Lung microvascular endothelial cell (primary cell): ENCODE measurements around the gene BCL7C. TPM values are rescaled to one million over a fixed set of nuclear protein-coding genes. Genes with fewer than 3 reads are reported as not detected.
A peak's percentile ranks its signal among the peaks of the same experiment; 100 is the strongest.
"Not testable (repeated sequence)": the region's sequence is repeated elsewhere in the genome, so short reads cannot be mapped to it uniquely, and the experiment has no call there.

Source experiments
- DNase-seq, 2 donors: peaks; one replicate each; pipeline versions ENCODE4 v3.0.0 to v3.0.0-alpha.2; 2010; ENCODE audit warnings: low read depth in 2 of 2
- total RNA-seq: library from RNA; depleted of rRNA; stranded (reverse); fragments of >200 nt; gene quantifications from 2 replicates; pipeline ENCODE4 v1.2.1, GENCODE V29; 2014

Gene BCL7C
- total RNA-seq, 1 donor from 2014 or later = 72.0 TPM

DNA sequence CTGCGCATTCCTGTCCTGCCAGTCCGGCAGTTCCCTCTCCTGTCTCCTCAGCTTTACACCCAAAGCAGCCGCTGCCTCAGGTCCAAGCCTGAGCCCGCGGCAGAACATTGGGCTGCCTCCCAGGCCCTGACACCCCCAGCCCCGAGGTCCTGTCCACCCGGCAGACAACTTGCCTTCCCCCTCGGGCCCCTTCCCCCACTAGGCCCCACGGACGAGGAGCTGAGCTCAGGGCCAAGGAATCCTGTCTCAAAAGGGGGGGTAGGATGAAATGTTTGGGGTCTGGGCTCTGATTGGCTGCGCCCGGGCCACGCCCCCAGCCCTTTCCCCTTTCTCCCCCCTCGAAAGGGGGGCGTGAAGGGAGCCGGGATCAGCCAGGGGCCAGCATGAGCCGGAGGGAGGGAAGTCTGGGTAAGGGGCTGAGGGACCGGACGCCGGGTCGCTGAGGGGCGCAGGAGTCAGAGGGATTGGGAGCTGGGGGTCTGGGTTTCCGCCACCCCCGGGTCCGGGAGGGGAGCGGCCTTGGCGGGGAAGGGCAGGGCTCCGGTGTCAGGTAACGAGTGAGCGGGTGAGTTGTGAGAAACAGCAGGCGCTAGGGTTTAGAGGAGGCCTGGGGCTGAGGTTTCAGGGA lies 2.5 kb upstream of the BCL7C start, which contains the start of gene CTF1:
Gene CTF1, plus strand, starts transcription at position 354 of the 628 bp plus-strand sequence. Its CDS starts 30 bp downstream, at position 384.
- peak; percentile 22 to 44 for DNase-seq

DNA sequence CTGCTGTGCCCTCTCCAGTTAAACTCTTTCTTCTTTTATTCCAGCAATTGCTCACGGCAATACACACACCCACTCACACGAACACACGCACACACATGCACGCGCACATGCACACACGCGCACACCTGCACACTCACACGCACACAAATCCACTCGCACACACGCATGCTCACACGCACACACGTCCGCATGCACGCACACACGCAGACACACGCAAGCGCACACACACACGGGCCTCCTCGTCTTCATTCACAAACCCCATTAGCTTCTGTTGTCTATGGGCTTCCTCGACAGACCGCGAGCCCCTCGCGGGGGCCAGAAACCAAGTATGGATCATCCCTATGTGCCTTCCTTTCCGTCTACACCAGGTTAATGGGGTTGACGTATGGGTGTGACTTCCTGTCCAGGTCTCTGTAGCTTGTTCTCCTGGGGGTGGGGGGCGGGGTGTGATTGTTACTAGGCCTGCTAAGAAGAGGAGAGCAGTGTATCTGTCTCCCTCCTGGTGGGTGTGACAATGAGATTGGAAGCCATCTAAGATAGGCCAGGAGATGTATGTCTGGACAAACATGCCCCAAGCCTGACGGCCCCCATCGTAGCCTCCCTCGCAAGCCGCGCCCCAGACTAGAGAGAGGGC lies 1.9 kb upstream of the BCL7C start:
- DNase-seq = no peak

DNA sequence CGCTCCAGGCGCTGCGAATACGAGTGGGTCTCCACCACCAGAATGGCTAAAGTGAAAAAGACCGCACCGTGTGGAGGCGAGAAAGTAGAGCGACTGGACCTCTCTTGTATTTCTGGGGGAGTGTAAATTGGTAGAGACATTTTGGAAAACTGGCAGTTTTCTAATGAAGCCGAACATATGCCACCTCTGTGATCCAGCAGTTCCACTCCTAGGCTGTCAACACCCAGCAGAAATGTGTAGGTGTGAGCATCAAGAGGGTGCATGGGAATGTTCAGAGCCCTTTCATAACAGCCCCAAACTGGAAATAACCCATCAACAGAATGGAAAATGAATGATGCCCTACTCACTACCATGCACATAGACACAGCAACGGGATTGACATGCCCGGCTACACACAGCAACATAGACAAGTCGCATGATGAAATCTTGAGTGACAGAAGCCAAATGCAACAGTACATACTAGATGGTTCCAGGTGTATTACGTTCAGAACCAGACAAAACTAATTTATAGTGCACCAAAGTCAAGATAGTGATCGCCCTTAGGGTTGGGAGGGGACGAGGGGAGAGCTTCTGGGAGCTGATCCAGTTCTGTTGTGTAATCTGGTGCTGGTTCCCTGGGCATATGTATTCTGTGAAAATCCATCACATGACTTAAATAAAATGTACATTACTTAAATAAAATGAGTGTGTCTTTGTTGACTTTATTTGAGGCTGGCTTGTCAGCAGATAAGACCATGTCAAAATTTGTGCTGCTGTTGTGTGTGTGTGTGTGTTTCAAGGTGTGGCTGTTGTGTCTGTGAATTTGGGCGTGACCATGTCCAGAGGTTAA lies 877 bp upstream of the BCL7C start:
- no peak for DNase-seq

DNA sequence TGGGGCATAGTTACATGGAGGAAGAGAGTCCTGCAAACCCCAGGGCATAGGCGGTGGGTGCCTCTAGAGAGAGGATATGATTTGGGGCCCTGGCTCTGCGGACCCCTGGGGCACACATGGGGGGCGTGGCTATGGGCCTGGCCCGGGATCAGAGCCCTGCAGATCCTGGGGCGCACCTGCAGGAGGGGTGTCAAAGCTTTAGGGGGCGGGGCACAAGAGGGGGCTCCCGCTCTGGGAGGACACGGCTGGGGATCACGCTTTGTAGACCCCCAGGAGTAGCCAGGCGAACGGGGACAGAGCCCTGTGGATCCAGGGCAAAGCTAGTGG lies 497 bp downstream of the BCL7C start:
- DNase-seq = no peak

DNA sequence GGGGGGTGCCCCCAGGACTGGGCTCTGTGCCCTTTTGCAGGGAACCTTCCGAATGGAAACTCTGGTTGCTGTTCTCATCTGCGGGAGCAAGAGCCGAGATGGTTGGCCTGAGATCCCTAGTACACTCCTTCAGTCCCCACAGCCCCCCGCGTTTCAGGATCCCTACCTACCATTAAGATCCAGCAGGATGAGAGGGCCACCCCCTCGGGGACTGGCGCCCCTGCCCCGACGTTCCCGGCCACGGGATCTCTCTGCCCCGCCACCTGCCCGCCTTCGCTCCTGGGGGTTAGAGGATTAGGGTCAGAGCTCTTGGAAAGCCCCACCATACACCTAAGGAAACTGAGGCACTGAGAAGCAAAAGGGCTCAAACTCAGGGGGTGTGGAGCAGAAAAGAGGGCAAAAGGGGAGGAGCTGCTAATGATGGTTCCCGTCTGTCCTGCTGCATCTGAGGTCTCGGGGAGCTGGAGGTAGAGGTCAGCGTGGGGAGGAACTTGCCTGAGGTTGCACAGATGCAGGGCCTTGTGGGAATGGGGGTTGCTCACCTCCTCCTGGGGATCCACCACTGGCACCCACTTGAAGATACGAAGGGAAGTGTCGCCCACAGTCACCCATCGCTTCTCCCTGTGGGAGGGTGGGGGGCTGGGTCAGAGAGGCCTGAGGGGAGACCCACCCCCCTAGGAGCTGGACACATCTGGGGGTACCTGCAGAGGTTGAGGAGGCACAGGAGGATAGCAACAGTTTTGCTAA lies 1.0 kb downstream of the BCL7C start:
- no peak for DNase-seq

DNA sequence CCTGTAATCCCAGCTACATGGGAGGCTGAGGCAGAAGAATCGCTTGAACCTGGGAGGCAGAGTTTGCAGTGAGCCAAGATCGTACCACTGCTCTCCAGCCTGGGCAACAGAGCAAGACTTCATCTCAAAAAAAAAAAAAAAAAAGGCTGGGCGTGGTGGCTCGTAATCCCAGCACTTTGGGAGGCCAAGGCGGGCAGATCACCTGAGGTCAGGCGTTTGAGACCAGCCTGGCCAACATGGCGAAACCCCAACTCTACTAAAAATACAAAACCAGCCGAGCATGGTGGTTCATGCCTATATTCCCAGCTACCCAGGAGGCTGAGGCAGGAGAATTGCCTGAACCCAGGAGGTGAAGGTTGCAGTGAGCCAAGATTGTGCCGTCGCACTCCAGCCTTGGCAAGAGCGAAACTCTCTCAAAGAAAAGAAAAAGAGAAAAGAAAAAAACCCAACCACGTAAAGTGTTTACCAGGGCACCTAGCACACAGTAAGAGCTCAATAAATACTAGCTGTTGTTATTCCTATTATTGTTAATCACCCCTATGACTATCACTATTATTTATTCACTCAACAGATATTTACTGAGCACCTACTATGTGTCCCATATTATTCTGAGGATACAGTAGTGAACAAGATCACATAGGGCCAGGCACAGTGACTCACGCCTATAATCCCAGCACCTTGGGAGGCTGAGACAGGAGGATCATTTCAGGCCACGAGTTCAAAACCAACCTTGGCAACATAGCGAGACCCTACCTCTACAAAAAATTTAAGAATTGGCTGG lies 2.6 kb downstream of the BCL7C start:
- not testable (repeated sequence) for DNase-seq

DNA sequence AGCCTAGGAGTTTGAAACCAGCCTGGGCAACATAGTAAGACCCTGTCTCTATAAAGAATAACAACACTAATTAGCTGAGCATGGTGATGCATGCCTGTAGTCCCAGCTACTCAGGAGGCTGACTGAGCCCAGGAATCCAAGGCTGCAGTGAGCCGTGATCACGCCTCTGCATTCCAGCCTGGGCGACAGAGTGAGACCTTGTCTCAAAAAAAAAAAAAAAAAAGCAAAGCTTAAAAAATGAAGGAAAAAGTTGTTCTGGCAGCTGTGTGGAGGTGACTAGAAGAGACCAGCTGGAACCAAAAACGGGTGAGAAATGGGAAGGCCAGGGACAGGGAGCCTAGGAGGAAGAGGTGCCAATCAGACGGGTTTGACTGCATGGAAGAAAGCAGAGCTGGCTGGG lies 4.2 kb downstream of the BCL7C start:
- no peak for DNase-seq

DNA sequence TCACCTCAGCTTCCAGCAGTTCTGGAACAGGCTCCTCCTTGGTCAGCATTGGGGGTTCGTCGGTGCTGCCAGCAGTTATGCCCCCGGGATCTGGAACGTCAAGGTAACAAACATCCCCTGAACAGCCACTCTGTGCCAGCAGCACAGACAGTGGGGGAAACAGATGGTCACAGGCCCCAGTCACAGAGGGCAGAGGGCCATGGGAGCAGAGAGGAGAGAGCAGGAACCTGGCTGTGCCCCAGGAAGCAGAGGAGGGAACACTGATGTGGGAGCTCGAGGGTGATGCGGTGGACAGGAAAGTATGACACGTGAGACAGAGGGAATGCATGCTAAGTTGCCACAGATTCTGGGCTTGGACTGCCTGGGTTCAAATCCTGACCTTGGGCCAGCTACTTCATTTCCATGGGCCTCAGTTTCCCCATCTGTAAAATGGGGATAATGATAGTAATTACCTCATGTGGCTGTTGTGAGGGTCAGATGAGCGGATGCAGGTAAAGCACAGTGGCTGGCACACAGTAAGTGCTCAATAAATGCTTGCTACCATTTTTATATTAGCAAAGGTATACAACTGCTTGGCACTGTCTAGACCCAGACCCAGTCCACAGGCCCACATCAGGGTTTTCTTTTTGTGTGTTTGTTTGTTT lies 4.9 kb downstream of the BCL7C start:
- DNase-seq = peak in 1 of 2 donors; percentile 96

DNA sequence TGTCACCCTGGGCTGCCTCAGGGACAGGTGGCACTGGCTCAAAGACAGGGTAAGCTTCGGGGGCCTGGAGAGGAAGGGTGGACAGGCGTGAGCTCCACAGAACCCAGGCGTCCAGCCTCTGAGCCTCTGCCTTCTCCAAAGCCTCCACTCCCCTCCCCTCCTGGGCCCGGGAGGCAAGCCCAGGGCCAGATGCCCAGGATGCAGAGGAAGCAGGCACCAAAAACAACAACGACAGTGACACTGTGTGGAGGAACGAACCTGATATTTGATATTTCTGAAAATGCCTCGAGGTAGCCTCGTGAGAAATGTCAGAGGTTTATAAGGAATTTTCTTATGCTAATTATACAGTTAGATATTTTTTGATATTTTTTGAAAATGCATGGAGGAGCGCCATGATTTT lies 6.0 kb downstream of the BCL7C start:
- DNase-seq = no peak

DNA sequence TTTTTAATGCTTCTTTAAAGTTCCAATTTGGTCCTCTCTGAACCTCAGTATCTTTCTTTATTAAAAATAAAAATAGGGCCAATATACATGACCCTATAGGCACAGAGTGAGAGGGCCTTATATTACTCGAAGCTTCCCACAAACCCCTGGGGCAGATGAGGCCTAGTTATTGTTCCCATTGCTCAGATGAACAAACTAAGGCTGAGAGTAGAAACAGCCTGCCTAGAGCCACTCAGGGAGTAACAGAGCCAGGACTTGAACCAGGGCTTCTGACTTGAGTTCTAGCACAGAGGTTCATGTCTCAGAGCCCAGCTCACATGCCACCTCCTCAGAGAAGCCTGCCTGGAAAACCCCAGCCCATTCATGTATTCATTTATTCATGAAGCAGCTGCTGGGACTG lies 7.7 kb downstream of the BCL7C start:
- no peak for DNase-seq

DNA sequence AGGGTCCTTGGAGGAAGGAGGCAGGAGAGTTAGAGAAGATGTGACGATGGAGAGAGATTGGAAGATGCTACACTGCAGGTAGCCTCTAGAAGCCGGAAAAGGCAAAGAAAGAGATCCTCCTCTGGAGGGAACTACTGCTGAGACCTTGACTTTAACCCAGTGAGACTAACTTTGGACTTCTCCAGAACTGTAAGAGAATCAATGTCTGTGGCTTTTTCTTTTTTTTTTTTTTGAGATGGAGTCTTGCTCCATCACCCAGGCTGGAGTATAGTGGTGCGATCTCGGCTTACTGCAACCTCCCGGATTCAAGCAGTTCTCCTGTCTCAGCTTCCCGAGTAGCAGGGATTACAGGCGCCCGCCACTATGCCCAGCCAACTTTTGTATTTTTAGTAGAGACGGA lies 8.7 kb downstream of the BCL7C start:
- no peak for DNase-seq

DNA sequence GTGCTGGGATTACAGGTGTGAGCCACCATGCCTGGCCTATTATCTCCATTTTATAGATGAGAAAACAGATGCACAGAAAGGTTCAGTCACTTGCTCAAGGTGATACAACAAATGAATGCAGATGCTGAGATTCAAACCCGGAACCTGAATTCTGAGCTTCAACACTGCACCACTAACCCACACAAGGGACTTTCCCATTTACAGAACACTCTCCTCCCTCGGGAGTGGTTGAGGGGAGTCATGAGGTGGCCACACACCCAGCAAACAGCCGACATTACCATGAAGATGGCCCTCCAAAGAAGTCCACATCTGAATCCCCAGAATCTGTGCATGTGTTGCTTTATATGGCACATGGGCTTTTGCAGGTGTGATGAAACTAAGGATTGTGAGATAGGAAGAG lies 9.1 kb downstream of the BCL7C start:
- DNase-seq = no peak

DNA sequence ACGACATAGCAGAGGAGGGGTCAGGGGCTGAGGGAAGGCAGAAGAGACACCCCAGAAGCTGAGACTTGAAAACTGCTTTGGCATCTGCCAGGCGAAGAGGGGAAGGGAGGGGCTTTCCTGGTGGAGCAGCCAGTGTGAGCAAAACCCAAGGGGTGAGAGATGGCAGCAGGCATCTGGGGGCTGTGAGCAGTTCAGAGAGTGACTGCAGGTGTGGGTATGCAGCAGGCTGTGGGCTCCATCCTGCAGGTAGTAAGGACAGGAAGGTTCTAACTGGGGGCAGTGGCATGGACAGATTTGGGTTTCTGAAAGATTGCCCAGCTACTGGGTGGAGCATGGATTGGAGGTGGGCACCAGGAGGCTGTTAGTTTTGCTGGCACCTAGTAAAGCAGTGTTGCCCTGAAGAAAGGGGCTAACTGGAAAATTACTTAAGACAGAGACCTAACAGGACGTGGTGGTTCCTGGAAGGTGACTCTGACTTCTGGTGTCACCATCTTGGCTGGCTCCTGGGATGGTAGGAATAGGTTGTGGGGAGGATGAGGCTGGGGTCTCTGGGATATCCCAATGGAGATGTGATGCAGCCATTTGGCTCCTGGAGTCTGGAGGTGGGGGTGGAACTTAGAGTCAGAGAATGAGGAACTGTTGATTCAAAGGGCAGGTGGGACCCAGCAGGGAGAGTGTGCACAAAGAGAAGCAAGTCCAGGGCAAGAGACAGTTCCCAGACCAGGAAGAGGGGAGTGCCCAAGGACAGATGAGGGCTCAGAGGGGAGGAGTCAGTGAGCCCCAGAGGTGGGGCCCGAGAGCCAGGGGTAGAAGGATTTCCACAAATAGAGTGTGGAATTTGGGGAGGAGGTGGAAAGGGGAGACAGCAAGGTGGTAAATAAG lies 11.2 kb downstream of the BCL7C start:
- no peak for DNase-seq

DNA sequence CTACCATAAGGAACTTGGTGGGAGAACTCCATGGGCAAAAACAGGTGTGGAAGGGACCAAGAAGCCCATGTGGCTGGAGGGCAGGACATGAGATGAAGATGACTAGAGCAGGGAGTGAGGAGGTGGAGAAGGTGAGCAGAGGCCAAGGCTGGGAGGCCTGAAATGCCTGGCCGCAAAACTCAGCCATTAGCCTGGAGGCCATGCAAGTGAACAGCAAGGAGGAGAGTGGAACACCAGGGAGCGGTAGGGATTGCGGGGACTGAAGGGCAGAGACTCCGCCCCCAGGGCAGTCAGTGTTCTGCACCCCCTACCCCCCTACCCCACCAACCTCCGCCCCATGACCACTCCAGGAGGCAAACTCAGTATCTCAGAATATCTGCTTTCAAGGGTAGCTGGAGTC lies 17.0 kb downstream of the BCL7C start:
- no peak for DNase-seq

DNA sequence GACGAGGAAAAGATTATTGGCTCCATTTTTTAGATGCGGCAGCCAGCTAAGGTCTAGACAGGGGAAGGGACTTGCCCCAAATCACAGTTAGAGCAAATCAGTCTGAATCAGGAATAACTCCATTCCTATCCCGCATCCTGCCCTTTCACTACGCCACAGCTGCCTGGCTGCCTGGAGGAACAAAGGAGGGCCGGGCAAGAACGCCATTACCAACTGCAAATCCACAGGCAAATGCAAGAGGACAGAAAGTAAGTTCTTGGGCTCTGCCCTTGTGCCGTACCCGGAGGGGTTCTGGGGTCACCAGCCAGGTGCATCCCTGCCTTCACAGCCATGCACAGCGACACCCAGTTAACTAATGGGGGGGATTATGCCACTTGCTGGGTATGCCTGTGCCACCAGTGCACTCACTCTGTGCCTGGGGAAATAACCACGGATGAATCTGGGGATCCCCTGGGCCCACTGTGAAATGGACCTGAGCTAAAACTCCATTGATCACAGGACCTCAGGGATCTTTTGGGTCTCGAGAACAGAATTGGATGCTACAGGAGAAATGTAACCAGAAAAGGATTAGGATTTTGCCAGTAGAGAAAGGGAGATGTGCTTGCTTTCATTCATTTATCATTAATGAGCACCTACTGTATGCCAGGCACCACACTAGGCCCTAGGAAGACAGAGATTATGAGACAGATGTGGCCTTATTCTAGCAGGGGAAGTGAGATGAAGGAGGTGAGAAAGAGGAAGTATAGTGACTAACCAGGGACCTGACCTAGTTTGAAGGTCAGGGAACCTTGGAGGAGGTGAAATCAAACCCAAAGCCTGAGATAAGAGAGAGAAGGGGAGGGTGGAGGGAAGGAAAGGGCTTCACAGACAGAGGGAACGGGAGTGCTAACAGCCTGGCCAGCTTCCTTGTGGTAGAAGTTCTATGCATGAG lies 17.7 kb downstream of the BCL7C start:
- DNase-seq = peak; percentile 40 to 49

DNA sequence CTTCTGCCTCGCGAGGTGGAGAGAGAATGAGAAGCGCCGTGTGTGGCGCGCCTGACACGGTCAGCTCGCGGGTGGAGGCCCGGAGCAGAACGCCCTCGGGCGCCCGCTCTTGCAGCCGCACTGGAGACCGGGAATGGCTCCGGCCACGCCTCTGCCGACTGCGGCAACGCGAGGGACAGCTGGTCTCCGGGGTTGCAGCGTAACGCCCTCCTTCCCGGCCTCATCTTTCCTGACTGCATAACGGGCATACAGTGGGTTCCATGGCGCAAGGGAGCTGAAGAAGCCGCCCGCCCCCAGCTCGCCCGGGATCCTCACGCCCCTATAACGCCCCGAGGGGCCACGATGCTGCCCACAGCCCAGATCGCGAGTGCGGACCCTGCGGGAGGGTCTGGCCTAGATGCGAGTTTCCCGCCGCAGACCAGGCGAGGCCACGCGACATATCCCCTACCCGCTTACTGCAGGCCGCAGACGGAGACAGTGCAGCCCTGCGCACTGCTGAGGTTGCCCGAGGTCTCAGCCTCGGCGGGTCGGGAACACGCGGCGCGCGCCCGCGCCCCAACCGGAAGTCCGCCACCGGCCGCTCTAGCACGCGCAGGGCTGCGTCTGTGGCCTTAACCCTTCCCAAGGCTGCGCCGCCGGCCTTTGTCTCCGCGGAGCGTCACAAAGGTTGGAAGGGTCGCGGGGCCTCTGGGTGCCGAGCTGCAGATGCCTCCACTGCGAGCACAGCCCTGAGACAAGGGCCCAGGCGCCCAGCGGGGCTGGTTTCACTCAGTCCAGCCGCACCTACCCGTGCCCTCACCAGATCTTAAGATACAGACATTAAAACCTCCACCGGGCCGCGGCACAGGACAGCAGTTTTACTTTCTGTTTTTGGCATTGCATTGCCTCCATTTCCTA lies 18.8 kb downstream of the BCL7C start:
- peak; percentile 93 to 94 for DNase-seq

DNA sequence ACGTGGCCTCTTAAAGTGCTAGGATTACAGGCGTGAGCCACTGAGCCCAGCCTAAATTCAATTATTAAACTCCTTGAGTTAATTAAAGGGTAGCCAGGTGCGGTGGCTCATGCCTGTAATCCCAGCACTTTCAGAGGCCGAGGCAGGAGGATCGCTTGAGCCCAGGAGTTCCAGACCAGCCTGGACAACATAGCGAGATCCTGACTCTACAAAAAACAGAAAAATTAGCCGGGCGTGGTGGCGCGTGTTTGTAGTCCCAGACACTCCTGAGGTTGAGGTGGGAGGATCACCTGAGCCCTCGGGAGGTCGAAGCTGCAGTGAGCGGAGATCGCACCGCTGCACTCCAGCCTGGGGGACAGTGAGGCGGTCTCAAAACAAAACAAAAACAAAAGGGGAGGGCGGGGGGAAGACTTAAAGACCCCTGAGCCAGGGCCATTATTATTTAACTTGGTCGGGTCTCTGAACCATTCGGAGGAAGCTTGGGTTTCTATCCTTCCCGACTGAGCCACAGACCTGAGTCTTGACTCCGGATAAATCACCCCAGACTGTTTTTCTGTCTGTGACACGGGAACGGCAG lies 19.5 kb downstream of the BCL7C start:
- DNase-seq = no peak
